A549 (cell line): Measurements from ENCODE around the gene CCDC116. TPM values are rescaled to one million over a fixed set of nuclear protein-coding genes. Genes with fewer than 3 reads are reported as not detected.
"Not testable (repeated sequence)": the region's sequence is repeated elsewhere in the genome, so short reads cannot be mapped to it uniquely, and the experiment has no call there.

ENCODE experiments used
- ATAC-seq, 2 experiments: fragments of 200-7000 bp in 1 of 2; fragments of >200 bp in 1 of 2; cut with Nextera tagmentation in 1 of 2; cut with Tn5 transposase in 1 of 2; 3 replicates each; pipeline versions ENCODE4 v1.8.0 to v1.9.1; 2018 to 2020; ENCODE audit warnings: mild to moderate bottlenecking in 1 of 2, moderate library complexity in 1 of 2
- CTCF ChIA-PET: fragments of 300-600 bp; sonication (Branson Sonifier 250); formaldehyde crosslinking; extraction: SDS; loops from one replicate; lab custom pipeline; 2021; ENCODE audit warnings: antibody characterized with exemption, inconsistent platforms; lab: Yijun Ruan, JAX
- POLR2A ChIA-PET: fragments of 350-600 bp; formaldehyde crosslinking; extraction: SDS; loops from one replicate; lab custom pipeline; 2021; ENCODE audit warnings: antibody characterized with exemption, inconsistent platforms; lab: Yijun Ruan, JAX
- DNase-seq, 2 experiments: peaks; one replicate each; pipeline versions ENCODE4 v3.0.0 to v3.0.0-alpha.2; 2011 to 2016; ENCODE audit warnings: low read depth in 1 of 2, low spot score in 1 of 2
- FAIRE-seq: peaks from 2 replicates; lab custom pipeline; 2011; peaks lifted over from hg19 to GRCh38; lab: Jason Lieb, UNC
- H3K27ac ChIP-seq, 2 experiments: fragments of >200 bp; sonication (Bioruptor Twin); formaldehyde crosslinking; 3 replicates each; pipeline ENCODE4 v1.5.1; 2016 to 2017
- H3K4me1 ChIP-seq: fragments of >200 bp; sonication (Bioruptor Twin); formaldehyde crosslinking; 3 replicates; pipeline ENCODE4 v1.6.1; 2016
- H3K4me2 ChIP-seq: fragments of >200 bp; sonication (Bioruptor Twin); formaldehyde crosslinking; 3 replicates; pipeline ENCODE4 v1.6.1; 2016
- H3K4me3 ChIP-seq: fragments of >200 bp; sonication (Bioruptor Twin); formaldehyde crosslinking; 3 replicates; pipeline ENCODE4 v1.5.1; 2016
- H3K9me3 ChIP-seq: fragments of >200 bp; sonication (Bioruptor Twin); formaldehyde crosslinking; 3 replicates; pipeline ENCODE4 v1.6.1; 2016
- BHLHE40 ChIP-seq: IDR thresholded peaks from 2 replicates; pipeline ENCODE4 v1.6.1; 2012; ENCODE audit warnings: low read depth, low read length, inconsistent platforms
- CBX2 ChIP-seq: fragments of 200-600 bp; sonication (generic); IDR thresholded peaks from 2 replicates; pipeline ENCODE4 v1.6.1; 2016; ENCODE audit warnings: low read depth, mild to moderate bottlenecking, borderline replicate concordance
- JUN ChIP-seq, 2 experiments: fragments of >200 bp; sonication (Bioruptor Twin); formaldehyde crosslinking; IDR thresholded peaks; 2 replicates in 1 of 2; 3 replicates in 1 of 2; pipeline ENCODE4 v1.6.1; 2016 to 2017
- KDM5A ChIP-seq: fragments of 200-600 bp; sonication (generic); IDR thresholded peaks from 2 replicates; pipeline ENCODE4 v1.6.1; 2016; ENCODE audit warnings: antibody characterized with exemption, mild to moderate bottlenecking
- NR3C1 ChIP-seq: fragments of >200 bp; sonication (Bioruptor Twin); formaldehyde crosslinking; IDR thresholded peaks from 3 replicates; pipeline ENCODE4 v1.6.1; 2017
- RCOR1 ChIP-seq: fragments of 150-350 bp; IDR thresholded peaks from 2 replicates; pipeline ENCODE4 v1.6.1; 2014; ENCODE audit warnings: antibody characterized with exemption, low read length, low read depth
- WGBS: methylation state at CpG from one replicate; pipeline ENCODE4 v1.1.6; 2017; ENCODE audit errors: missing lambda C conversion rate; 5-methylcytosine and 5-hydroxymethylcytosine counted together
- polyA plus RNA-seq, 4 experiments: library from polyadenylated mRNA; depleted of rRNA in 3 of 4; stranded (reverse); fragments of >200 nt; fragmentation: RNase III in 1 of 4; extraction: RNeasy Plus Mini Kit Qiagen cat#74134 plus additional on column Dnase treatment in 1 of 4; gene quantifications; 2 replicates in 3 of 4; 3 replicates in 1 of 4; pipeline ENCODE4 v1.2.3, GENCODE V29; 2011 to 2017
- TF ChIP-seq, protein P1 (sequence below): fragments of >200 bp; sonication (Bioruptor Twin); formaldehyde crosslinking; IDR thresholded peaks from 3 replicates; pipeline ENCODE4 v1.6.1; 2016
- TF ChIP-seq, protein P2 (sequence below): IDR thresholded peaks from 2 replicates; pipeline ENCODE4 v1.6.1; 2012
- TF ChIP-seq, protein P3 (sequence below): fragments of 250-450 bp; sonication (Bioruptor Pico); IDR thresholded peaks from 2 replicates; pipeline ENCODE4 v1.5.0; 2021; ENCODE audit warnings: mild to moderate bottlenecking, moderate library complexity, borderline replicate concordance
- TF ChIP-seq, protein P4 (sequence below): fragments of 200-600 bp; sonication (generic); IDR thresholded peaks from 2 replicates; pipeline ENCODE4 v1.6.1; 2016; ENCODE audit warnings: antibody characterized with exemption, mild to moderate bottlenecking, moderate library complexity
- TF ChIP-seq, protein P5 (sequence below): IDR thresholded peaks from 2 replicates; pipeline ENCODE4 v1.6.1; 2012

CCDC116 gene
- polyA plus RNA-seq, 2 of the 4 experiments (the other 2 are of a cell fraction) = 0.06 TPM; not detected in 1

DNA sequence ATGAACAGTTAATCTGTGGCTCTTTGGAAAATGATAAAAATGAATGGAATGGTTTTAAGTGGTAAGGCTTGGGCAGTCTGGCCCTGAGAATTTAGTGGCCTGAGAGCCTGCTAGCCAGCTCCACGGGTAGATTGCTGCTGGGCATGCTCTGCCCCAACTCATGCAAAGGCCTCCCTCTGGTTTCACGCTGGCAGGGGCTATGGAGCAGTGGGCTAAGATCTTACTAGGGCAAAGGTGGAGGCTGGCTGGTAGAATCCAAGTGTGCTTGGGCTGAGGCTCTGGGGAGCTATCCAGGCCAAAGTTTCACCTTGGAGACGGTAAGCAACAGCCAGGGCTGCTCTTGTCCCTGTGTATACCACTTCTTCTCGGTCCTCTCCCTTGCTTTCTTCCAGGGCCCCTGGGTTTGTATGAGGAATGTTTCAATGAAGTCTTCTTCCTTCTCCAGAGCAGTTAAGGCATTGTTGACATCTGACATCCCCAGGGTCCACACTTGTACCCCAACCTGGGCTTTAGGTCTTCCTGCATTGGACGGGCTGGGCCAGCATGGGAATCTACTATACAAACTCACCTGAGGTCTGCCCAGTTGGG, 37.6 kb upstream of the CCDC116 start:
- DNase-seq = no peak
- POLR2A ChIA-PET = no interaction called here
- no peak for FAIRE-seq
- WGBS = 100% methylated on average over 4 of the region's 5 CpGs
- TF ChIP-seq NR3C1 = no peak
- TF ChIP-seq, protein P1, sequence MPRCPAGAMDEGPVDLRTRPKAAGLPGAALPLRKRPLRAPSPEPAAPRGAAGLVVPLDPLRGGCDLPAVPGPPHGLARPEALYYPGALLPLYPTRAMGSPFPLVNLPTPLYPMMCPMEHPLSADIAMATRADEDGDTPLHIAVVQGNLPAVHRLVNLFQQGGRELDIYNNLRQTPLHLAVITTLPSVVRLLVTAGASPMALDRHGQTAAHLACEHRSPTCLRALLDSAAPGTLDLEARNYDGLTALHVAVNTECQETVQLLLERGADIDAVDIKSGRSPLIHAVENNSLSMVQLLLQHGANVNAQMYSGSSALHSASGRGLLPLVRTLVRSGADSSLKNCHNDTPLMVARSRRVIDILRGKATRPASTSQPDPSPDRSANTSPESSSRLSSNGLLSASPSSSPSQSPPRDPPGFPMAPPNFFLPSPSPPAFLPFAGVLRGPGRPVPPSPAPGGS = no peak
- TF ChIP-seq, protein P2, sequence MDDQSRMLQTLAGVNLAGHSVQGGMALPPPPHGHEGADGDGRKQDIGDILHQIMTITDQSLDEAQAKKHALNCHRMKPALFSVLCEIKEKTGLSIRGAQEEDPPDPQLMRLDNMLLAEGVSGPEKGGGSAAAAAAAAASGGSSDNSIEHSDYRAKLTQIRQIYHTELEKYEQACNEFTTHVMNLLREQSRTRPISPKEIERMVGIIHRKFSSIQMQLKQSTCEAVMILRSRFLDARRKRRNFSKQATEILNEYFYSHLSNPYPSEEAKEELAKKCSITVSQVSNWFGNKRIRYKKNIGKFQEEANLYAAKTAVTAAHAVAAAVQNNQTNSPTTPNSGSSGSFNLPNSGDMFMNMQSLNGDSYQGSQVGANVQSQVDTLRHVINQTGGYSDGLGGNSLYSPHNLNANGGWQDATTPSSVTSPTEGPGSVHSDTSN = no peak
- TF ChIP-seq, protein P3, sequence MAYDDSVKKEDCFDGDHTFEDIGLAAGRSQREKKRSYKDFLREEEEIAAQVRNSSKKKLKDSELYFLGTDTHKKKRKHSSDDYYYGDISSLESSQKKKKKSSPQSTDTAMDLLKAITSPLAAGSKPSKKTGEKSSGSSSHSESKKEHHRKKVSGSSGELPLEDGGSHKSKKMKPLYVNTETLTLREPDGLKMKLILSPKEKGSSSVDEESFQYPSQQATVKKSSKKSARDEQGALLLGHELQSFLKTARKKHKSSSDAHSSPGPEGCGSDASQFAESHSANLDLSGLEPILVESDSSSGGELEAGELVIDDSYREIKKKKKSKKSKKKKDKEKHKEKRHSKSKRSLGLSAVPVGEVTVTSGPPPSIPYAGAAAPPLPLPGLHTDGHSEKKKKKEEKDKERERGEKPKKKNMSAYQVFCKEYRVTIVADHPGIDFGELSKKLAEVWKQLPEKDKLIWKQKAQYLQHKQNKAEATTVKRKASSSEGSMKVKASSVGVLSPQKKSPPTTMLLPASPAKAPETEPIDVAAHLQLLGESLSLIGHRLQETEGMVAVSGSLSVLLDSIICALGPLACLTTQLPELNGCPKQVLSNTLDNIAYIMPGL (CRISPR knock-in tag) = no peak
- TF ChIP-seq JUN (IDR thresholded peaks at IDR 0.05) = no peak
- TF ChIP-seq, protein P4, sequence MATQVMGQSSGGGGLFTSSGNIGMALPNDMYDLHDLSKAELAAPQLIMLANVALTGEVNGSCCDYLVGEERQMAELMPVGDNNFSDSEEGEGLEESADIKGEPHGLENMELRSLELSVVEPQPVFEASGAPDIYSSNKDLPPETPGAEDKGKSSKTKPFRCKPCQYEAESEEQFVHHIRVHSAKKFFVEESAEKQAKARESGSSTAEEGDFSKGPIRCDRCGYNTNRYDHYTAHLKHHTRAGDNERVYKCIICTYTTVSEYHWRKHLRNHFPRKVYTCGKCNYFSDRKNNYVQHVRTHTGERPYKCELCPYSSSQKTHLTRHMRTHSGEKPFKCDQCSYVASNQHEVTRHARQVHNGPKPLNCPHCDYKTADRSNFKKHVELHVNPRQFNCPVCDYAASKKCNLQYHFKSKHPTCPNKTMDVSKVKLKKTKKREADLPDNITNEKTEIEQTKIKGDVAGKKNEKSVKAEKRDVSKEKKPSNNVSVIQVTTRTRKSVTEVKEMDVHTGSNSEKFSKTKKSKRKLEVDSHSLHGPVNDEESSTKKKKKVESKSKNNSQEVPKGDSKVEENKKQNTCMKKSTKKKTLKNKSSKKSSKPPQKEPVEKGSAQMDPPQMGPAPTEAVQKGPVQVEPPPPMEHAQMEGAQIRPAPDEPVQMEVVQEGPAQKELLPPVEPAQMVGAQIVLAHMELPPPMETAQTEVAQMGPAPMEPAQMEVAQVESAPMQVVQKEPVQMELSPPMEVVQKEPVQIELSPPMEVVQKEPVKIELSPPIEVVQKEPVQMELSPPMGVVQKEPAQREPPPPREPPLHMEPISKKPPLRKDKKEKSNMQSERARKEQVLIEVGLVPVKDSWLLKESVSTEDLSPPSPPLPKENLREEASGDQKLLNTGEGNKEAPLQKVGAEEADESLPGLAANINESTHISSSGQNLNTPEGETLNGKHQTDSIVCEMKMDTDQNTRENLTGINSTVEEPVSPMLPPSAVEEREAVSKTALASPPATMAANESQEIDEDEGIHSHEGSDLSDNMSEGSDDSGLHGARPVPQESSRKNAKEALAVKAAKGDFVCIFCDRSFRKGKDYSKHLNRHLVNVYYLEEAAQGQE = no peak
- TF ChIP-seq, protein P5, sequence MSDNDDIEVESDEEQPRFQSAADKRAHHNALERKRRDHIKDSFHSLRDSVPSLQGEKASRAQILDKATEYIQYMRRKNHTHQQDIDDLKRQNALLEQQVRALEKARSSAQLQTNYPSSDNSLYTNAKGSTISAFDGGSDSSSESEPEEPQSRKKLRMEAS = no peak
- TF ChIP-seq BHLHE40 = no peak
- no peak overlapping the region for H3K4me2 ChIP-seq
- CTCF ChIA-PET = no interaction called here
- no peak for ATAC-seq
- H3K9me3 ChIP-seq = no peaks in the 10 kb centered on the region
- H3K4me1 ChIP-seq = no peaks in the 10 kb centered on the region
- no peak overlapping the region for H3K4me3 ChIP-seq
- no peak overlapping the region for H3K27ac ChIP-seq

DNA sequence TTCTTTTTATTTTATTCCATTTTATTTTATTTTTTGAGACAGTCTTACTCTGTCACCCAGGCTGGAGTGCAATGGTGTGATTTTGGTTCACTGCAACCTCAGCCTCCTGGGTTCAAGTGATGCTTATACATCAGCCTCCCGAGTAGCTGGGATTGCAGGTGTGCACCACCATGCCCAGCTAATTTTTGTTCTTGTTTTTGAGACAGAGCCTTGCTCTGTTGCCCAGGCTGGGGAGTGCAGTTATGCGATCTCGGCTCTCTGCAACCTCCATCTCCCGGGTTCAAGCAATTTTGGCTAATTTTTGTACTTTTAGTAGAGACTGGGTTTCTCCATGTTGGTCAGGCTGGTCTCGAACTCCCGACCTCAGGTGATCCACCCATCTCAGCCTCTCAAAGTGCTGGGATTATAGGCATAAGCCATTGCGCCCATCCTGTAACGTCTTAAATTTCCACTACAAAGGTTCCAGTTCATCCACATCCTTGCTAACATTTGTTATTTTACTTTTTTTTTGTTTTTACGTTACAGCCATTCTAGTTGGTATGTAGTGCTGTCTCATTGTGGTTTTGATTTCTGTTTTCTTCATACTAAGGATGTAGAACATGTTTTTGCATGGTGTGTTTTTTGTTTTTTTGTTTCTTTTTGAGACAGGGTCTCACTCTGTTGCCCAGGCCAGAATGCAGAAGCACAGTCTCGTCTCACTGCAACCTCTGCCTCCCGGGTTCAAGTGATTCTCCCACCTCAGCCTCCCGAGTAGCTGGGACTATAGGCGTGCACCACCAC, 36.0 kb upstream of the CCDC116 start:
- H3K4me1 ChIP-seq, H3K9me3 ChIP-seq, FAIRE-seq, POLR2A ChIA-PET, ATAC-seq, H3K27ac ChIP-seq, H3K4me2 ChIP-seq, H3K4me3 ChIP-seq, DNase-seq: not testable (repeated sequence)
- 94% methylated on average over 13 of the region's 13 CpGs for WGBS
- CTCF ChIA-PET = interaction anchor here (1.3 kb wide), 1 partner anchor 14 kb away, joined by 3 read pairs; no protein-coding TSS in a partner anchor

DNA sequence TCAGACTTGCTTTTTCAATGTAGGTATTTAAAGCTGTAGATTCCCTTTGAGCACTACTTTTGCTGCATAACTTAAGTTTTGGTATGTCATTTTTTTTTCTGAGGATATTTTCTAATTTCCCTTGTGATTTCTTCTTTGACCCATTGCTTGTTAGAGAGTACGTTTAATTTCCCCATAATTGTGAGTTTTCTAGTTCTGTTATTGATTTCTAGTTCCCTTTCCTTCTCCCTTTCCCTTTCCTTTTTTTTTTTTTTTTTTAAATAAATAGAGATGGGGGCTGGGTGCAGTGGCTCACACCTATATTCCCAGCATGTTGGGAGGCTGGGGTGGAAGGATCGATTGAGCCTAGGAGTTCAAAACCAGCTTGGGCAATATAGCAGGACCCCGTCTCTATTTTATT, 34.3 kb upstream of the CCDC116 start:
- FAIRE-seq (no peak), ATAC-seq (no peak), DNase-seq (no peak)
- TF ChIP-seq RCOR1 (no peak), KDM5A (no peak), CBX2 (no peak)
- Histone ChIP-seq H3K4me3 (no peak overlapping the region), H3K4me1 (no peaks in the 10 kb centered on the region), H3K27ac (no peak overlapping the region), H3K4me2 (no peak overlapping the region), H3K9me3 (no peaks in the 10 kb centered on the region)
- CTCF ChIA-PET = interaction anchor here (0.6 kb wide), 1 partner anchor 48 kb away, joined by 3 read pairs; no protein-coding TSS in a partner anchor
- 93% methylated on average over 3 of the region's 3 CpGs for WGBS
- POLR2A ChIA-PET = no interaction called here
